Activated naive CD4-positive, alpha-beta T cell treated with anti-CD3 and anti-CD28 coated beads, Interleukin-2, amount 50 U/mL, for 24 hours (primary cell): Measurements from ENCODE around the gene TTBK1.

Source experiments
- H3K27ac Mint-ChIP-seq: one replicate; pipeline ENCODE4 v1.8.0; 2021; ENCODE audit warnings: mild to moderate bottlenecking, mixed read lengths
- H3K27me3 Mint-ChIP-seq: one replicate; pipeline ENCODE4 v1.8.0; 2021; ENCODE audit warnings: mixed read lengths
- H3K36me3 Mint-ChIP-seq: one replicate; pipeline ENCODE4 v1.8.0; 2021; ENCODE audit warnings: mixed read lengths
- H3K4me1 Mint-ChIP-seq: one replicate; pipeline ENCODE4 v1.8.0; 2021; ENCODE audit warnings: mixed read lengths
- H3K4me3 Mint-ChIP-seq: one replicate; pipeline ENCODE4 v1.8.0; 2021; ENCODE audit warnings: mild to moderate bottlenecking, mixed read lengths
- H3K9me3 Mint-ChIP-seq: one replicate; pipeline ENCODE4 v1.8.0; 2021; ENCODE audit warnings: mixed read lengths

The TTBK1 gene

DNA sequence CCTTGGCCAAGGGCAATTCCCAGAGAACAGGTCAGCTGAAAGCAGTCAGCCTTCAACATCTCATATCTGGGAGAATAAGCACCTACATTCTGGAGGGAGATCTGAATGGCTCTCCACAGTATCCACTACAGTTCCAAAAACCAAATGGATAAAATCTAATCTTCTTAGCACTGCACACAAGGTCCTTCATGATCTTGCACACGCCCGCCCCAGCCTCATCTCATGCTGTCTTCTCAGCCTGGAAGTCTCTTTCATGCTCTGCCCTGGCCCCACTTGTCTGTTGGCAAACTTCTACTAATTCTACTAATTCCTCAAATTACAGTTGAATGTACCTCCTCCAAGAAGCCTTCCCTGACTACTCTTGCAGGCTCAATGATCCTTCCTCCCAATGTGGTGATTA is 1.8 kb upstream of the TTBK1 start:
- peaks cover 5% of the 10 kb centered on the region for H3K9me3 Mint-ChIP-seq
- H3K36me3 Mint-ChIP-seq: peaks cover 4% of the 10 kb centered on the region
- no peak overlapping the region for H3K4me3 Mint-ChIP-seq
- no peak overlapping the region for H3K27ac Mint-ChIP-seq
- H3K4me1 Mint-ChIP-seq: peaks cover 1% of the 10 kb centered on the region
- H3K27me3 Mint-ChIP-seq: peaks cover 21% of the 10 kb centered on the region

DNA sequence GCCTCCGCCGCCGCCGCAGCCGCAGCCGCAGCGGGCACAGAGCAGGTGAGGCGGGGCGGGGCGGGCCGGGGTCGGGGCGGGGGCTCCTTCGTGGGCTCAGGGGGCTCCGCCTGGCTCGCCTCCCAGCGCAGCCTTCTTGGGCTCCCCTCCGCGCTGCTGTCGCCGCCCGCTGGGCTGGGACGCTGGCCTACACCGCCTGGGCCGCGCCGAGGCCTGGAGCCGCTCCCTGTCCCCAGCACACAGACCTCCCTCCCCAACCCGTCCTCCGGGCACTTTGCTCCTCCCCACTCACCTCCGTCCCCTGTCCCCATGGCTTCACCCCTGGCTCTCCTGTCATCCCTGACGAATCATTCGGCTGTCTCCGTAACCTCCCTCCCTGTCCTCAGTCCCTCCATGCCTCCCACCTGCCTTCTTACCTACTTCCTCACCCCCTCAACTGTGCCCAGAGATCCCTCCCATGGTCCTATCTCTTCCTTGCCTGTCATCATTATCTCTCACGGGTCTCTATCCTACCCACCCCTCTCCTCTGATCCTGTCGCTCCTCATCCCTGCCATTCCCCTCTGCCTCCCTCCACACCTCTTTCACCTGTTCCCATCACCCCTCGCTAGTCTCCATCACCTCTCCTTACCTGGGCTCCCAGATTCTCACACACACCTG is 512 bp downstream of the TTBK1 start:
- Mint-ChIP-seq H3K27me3 (peaks cover 15% of the 10 kb centered on the region), H3K36me3 (peaks cover 4% of the 10 kb centered on the region), H3K4me1 (peaks cover 14% of the 10 kb centered on the region), H3K9me3 (peaks cover 5% of the 10 kb centered on the region), H3K4me3 (no peak overlapping the region), H3K27ac (no peak overlapping the region)

- no peaks in the 10 kb centered on the region for H3K9me3 Mint-ChIP-seq
- H3K4me3 Mint-ChIP-seq: peak overlapping the region; percentile 88
- H3K27me3 Mint-ChIP-seq: peaks cover 11% of the 10 kb centered on the region
- H3K36me3 Mint-ChIP-seq: no peaks in the 10 kb centered on the region
- H3K27ac Mint-ChIP-seq: no peak overlapping the region
- H3K4me1 Mint-ChIP-seq: peaks cover 21% of the 10 kb centered on the region
These were observed 3.2 kb downstream of the TTBK1 start for GRCh38 chr6:43246301-43247113.

DNA sequence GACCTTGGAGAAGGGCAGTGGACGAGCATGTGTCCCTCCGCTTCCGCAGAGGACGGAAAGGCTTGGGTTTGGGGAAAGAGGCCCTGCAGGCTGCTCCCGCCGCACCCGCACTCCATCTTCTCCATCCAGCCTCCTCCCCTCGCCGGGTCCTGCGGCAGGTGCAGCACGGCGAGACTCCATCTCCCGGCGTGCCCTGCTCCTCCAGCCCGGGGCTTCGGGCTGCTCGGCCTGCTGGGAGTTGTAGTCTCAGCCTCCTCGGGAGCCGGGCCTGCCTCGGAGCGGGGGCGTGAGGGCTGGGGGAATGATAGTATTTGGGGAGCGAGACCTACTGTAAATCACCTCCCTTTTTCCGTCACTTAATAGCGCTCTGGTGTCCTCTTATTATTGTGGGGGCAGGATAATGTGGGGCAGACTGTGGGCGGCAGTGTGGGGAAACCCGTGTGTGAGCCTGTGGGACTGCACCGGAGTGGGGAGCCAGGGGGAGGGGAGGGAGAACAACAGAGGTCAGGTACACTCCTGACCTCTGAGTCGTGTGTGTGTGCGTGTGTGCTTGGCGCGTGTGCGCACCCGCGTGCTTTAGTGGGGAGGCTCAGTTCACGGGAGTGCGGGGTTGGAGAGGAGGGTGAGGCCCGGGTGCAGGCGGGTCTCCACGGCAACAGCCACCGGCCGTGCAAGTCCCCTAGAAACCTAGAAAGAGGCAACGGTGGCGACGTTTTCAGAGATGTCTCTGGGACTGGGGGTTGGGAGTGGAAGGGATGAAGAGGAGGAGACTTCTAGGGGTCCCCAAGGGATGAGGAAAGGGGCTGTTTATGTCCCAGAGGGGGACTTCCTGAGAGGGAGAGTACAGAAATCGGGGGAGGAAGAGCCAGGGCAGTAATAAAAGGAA is 4.1 kb downstream of the TTBK1 start:
- Mint-ChIP-seq H3K4me1 (peaks cover 24% of the 10 kb centered on the region), H3K4me3 (peak overlapping the region; percentile 88), H3K9me3 (no peaks in the 10 kb centered on the region), H3K27me3 (peaks cover 9% of the 10 kb centered on the region), H3K36me3 (no peaks in the 10 kb centered on the region), H3K27ac (peak overlapping the region; percentile 68)

GRCh38 chr6:43248101-43248500 is 4.8 kb downstream of the TTBK1 start:
- Mint-ChIP-seq H3K9me3 (no peaks in the 10 kb centered on the region), H3K36me3 (no peaks in the 10 kb centered on the region), H3K4me1 (peaks cover 24% of the 10 kb centered on the region), H3K27me3 (peaks cover 9% of the 10 kb centered on the region), H3K27ac (no peak overlapping the region), H3K4me3 (peak overlapping the region; percentile 88)

DNA sequence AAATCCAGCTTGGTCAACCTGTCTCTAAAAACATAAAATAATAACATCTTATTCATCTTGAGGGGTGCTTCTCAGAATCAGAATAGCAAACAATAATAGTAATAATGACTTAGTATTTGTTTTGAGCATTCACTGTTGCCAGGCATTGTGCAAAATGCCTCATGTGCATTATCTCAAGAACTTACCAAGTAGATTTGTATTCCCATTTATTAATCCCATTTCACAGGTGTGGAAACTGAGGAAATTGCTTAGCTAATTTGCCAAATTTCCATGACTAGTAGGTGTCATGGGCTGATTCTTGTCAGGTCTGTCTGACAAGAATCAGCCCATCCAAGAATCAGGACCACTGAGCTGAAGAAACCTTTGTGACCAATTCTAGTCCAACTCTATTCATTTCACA is 5.5 kb downstream of the TTBK1 start:
- no peaks in the 10 kb centered on the region for H3K36me3 Mint-ChIP-seq
- no peak overlapping the region for H3K27ac Mint-ChIP-seq
- H3K9me3 Mint-ChIP-seq: no peaks in the 10 kb centered on the region
- H3K27me3 Mint-ChIP-seq: peaks cover 9% of the 10 kb centered on the region
- H3K4me3 Mint-ChIP-seq: no peak overlapping the region
- H3K4me1 Mint-ChIP-seq: peaks cover 24% of the 10 kb centered on the region

GRCh38 chr6:43250992-43251373 is 7.7 kb downstream of the TTBK1 start:
- Mint-ChIP-seq H3K36me3 (no peaks in the 10 kb centered on the region), H3K9me3 (no peaks in the 10 kb centered on the region), H3K27me3 (peaks cover 12% of the 10 kb centered on the region), H3K4me3 (no peak overlapping the region), H3K4me1 (peaks cover 24% of the 10 kb centered on the region), H3K27ac (peak overlapping the region; percentile 61)

DNA sequence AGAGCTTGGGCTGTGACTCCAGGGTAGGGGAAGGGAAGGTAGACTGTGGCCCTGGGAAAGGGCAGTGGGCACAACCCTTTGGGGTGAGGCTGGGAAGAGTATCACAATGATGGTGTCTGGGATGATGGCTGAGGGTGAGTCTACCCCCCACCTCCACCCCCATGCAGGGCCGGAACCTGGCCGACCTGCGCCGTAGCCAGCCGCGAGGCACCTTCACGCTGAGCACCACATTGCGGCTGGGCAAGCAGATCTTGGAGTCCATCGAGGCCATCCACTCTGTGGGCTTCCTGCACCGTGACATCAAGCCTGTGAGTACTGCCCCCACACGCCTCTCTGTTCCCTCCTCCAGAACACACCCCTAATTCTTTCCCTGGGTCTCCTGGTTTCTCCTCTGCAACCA is 10.1 kb downstream of the TTBK1 start:
- no peak overlapping the region for H3K27ac Mint-ChIP-seq
- no peak overlapping the region for H3K4me3 Mint-ChIP-seq
- H3K27me3 Mint-ChIP-seq: peaks cover 12% of the 10 kb centered on the region
- no peaks in the 10 kb centered on the region for H3K9me3 Mint-ChIP-seq
- H3K36me3 Mint-ChIP-seq: no peaks in the 10 kb centered on the region
- H3K4me1 Mint-ChIP-seq: peaks cover 10% of the 10 kb centered on the region

GRCh38 chr6:43254138-43254817 is 11.0 kb downstream of the TTBK1 start:
- peaks cover 10% of the 10 kb centered on the region for H3K4me1 Mint-ChIP-seq
- no peak overlapping the region for H3K27ac Mint-ChIP-seq
- no peak overlapping the region for H3K4me3 Mint-ChIP-seq
- H3K36me3 Mint-ChIP-seq: no peaks in the 10 kb centered on the region
- no peaks in the 10 kb centered on the region for H3K9me3 Mint-ChIP-seq
- H3K27me3 Mint-ChIP-seq: peaks cover 12% of the 10 kb centered on the region

GRCh38 chr6:43254846-43255245 is 11.6 kb downstream of the TTBK1 start:
- no peak overlapping the region for H3K4me3 Mint-ChIP-seq
- H3K27ac Mint-ChIP-seq: no peak overlapping the region
- H3K4me1 Mint-ChIP-seq: peaks cover 10% of the 10 kb centered on the region
- H3K36me3 Mint-ChIP-seq: no peaks in the 10 kb centered on the region
- H3K27me3 Mint-ChIP-seq: peaks cover 12% of the 10 kb centered on the region
- H3K9me3 Mint-ChIP-seq: no peaks in the 10 kb centered on the region

- Mint-ChIP-seq H3K9me3 (no peaks in the 10 kb centered on the region), H3K36me3 (no peaks in the 10 kb centered on the region), H3K27ac (no peak overlapping the region), H3K4me1 (peaks cover 10% of the 10 kb centered on the region), H3K4me3 (no peak overlapping the region), H3K27me3 (peaks cover 12% of the 10 kb centered on the region)
These were observed 12.2 kb downstream of the TTBK1 start for GRCh38 chr6:43255408-43256054.

DNA sequence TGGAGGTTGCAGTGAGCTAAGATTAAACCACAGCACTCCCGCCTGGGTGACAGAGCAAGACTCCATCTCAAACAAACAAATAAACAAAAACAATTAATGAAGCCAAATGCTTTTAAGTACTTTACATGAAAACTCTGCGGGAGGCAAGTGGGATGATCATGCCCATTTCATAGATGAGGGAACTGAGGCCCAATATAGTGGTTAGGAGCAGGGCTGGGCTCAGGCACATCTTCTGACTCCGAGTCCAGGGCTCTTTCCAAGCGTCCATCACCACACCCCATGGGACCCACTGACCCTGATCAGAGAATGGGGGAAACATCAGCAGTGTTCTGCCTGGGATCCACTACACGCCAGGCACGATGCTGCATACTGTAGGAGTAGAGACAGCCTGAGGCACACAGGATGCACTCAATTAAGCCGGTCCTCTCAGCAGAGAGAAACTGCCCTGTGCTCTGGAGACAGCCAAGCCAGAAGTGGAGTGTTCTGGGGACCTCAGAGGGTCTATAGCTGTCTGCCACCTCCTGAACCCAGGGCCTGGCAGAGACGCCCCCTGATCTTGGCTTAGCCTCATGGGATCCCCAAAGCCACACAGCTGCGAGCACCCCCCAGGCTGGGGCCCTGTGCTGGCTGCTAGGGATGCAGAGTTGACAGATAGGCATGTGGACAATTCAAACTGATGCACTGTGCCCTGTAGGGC is 13.5 kb downstream of the TTBK1 start:
- no peak overlapping the region for H3K4me3 Mint-ChIP-seq
- peaks cover 3% of the 10 kb centered on the region for H3K27me3 Mint-ChIP-seq
- no peaks in the 10 kb centered on the region for H3K9me3 Mint-ChIP-seq
- no peaks in the 10 kb centered on the region for H3K4me1 Mint-ChIP-seq
- no peak overlapping the region for H3K27ac Mint-ChIP-seq
- H3K36me3 Mint-ChIP-seq: no peaks in the 10 kb centered on the region

- H3K4me3 Mint-ChIP-seq: no peak overlapping the region
- H3K27me3 Mint-ChIP-seq: peaks cover 3% of the 10 kb centered on the region
- H3K4me1 Mint-ChIP-seq: no peaks in the 10 kb centered on the region
- no peaks in the 10 kb centered on the region for H3K9me3 Mint-ChIP-seq
- H3K27ac Mint-ChIP-seq: no peak overlapping the region
- no peaks in the 10 kb centered on the region for H3K36me3 Mint-ChIP-seq
These were observed 14.3 kb downstream of the TTBK1 start for GRCh38 chr6:43257367-43258145.

GRCh38 chr6:43258180-43258579 is 14.9 kb downstream of the TTBK1 start:
- Mint-ChIP-seq H3K4me1 (no peaks in the 10 kb centered on the region), H3K4me3 (no peak overlapping the region), H3K27ac (no peak overlapping the region), H3K9me3 (no peaks in the 10 kb centered on the region), H3K27me3 (peaks cover 3% of the 10 kb centered on the region), H3K36me3 (no peaks in the 10 kb centered on the region)
